HG02678 (cell line): ENCODE measurements around the gene RAB35.
A peak's percentile ranks its signal among the peaks of the same experiment; 100 is the strongest.

ENCODE experiments used
- ATAC-seq: cut with Tn5 transposase; IDR thresholded peaks from one replicate; pipeline ENCODE4 v1.9.1; 2021; ENCODE audit warnings: mild to moderate bottlenecking, moderate library complexity; ENCODE audit not compliant: unreplicated experiment

The RAB35 gene

DNA sequence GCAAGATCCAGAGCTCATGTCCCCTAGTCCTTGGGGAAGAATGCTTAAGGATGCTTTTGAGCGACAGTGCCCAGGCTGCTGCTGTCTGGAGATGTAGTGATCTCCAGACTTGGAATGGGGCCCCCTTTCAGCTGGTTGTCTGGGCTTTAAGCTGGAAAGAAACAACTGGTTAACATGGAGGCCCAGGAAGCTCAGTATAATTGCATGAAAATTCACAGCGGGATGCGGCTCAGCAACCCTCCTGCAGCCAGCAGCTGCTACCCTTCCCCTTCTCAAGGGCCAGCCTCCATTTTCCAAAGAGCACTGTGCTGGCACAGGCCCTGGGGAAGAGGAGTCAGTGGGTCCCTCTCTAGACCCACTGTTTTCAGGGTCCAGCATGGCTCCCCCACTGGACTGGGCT is 26.3 kb downstream of the RAB35 start:
- no peak for ATAC-seq

DNA sequence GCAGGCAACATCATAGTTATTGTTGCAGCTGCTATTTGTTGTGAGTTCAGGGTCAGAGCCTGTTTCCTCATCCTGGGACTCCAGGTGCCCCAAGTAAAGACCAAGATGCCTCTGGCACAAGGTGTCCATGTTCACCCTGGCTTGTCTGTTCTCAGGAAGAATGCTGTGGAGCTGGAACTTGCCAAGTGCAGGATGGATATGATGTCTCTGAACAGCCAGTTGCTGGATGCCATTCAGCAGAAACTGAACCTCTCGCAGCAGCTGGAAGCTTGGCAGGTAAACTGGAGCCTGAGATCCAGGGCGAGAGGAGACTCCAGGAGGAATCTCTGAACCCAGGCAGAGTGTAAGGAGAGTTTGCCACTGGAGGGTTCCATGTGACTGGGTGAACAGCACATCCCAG is 26.8 kb downstream of the RAB35 start:
- ATAC-seq = no peak

DNA sequence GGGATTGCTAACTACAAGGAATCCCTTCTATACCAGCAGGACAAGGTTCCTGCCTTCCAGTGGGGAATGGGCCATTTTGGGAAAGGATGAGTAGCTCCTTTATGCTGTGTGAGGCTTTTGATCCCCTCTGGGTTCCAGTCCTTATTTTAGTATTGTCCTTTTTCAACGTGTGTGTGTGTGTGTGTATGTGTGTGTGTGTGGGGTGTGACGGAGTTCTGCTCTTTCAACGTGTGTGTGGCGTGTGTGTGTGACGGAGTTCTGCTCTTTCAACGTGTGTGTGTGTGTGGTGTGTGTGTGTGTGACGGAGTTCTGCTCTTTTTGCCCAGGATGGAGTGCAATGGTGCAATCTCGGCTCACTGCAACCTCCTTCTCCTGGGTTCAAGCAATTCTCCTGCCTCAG is 27.4 kb downstream of the RAB35 start:
- no peak for ATAC-seq

DNA sequence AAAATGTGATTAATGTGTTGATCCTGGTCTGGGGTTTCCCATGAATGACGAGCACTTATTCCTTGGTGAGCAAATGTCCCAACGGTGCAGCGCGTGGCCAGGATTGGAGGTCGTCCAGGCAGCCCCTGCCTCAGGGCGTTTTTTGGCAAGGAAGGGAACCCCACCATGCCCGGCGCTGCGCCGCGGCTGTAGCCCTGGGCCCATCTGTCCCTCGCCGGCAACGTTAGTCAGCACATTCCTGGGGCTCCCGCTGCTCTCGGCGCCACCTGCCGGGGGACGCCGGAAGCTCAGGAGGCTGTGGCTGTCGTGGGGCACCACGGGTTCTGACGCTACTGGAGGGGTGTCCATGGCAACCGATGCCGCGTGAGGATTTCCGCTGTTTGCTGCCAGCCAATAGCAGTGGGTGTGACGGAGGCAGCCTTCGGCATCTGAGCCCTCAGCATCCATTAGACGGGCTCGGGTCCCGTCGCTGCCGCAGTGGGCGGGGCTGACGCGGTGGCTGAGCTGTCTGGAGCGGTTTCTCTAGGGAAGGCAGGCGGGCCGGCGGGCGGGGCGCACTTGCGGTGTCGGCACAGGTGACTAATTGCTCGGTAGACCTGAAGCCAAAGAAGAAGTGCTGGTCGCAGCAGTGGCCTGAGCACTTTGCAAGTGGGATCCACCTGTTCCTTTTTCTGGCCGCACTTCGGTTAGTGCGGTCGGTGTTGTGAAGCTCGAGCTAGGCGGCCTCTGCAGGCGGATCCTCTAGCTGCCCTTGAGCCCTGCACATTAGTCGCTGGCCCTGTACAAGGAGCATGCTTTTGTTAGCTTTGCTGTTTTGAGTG is 29.5 kb downstream of the RAB35 start:
- ATAC-seq = peak; percentile 98

DNA sequence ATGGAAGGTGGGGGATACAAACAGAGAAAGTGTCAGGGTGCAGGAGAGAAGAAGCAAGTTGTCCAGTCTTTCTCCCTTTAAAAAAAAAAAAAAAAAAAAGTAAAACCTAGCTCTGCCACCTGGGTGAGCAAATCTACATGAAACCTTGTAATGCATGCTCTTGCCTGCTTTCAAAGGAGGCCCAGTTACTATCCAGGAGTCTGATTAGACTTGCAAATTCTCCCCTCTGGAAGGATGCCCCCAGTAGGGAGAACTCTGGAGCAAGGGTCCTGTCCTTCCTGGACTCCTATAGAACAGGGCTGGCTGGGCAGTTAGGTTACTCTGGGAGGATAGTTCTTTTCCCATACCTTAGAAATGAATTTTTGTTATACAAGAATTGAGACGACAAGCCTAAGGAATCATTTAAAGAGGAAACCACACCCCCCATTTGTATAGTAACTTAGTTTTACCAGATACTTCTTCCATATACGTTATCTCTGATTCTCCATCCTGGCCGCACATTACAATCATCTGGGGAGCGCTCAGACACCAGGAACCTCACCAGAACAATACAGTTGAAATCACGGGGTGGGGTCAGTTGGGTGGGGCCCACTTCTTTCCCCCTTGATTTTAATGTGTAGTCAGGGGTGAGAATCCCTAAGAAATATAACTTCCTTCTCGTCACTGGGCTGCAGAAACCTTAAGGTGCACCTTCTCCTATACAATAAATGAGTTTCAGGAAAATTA is 30.5 kb downstream of the RAB35 start:
- no peak for ATAC-seq

DNA sequence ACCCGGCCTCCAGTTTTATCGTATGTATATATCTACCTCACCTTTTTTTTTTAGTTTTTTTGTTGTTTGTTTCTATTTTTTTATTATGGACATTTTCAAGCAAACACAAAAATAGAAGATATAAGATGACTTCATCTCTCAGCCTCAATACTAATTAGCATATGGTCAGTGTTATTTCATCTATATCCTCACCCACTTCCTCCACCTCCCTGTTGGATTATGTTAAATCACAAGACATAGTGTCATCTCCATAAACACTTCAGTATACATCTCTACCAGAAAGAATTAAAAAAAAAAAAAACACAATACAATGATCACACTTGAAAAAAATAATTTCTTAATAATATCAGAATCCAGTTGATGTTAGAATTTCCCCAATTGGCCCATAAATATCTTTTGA is 34.9 kb downstream of the RAB35 start:
- no peak for ATAC-seq

DNA sequence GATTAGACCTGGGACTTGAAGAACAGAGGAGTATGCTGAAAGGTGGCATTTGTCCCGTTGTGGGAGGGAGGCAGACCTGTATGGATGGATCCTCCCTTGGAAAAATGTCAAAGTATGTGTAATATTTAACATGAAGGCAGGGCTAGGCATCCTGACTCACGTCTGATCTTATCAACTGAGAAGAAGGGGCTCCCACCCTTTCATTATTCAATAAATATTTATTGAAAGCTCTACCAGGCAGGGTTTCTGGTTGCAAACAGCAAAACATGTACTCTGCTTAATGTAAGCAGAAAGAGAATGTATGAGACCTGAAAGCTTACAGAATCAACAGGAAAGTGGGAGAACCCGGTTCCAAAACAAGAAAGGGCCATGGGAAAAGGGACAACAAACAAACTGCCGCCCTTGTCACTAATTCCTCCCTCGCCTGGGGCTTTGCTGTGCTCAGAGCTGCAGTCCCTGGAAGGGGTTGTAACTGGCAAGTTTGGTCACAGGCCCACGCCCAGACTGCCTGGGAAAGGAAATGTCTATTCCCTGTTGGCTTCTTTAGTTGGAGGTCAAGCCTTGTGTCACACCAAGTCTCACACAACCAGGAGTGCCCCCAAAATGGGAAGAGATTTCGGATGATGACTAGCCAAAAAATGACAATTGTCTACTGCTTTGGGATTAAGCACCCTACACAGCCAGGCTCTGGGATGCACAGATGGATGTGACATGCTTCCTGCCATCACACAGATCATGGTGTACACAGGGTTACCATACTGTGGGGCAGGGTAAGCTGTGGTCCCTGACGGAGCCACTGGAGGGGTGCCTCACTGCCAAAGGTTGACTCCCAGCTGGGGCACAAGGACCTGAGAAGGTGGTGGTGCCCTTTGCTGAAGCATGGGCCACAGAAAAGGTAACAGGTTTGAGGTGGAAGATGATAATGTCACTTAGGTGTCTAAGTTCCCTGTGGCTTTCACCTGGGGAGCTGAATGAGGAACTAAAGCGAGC is 36.8 kb downstream of the RAB35 start:
- no peak for ATAC-seq

DNA sequence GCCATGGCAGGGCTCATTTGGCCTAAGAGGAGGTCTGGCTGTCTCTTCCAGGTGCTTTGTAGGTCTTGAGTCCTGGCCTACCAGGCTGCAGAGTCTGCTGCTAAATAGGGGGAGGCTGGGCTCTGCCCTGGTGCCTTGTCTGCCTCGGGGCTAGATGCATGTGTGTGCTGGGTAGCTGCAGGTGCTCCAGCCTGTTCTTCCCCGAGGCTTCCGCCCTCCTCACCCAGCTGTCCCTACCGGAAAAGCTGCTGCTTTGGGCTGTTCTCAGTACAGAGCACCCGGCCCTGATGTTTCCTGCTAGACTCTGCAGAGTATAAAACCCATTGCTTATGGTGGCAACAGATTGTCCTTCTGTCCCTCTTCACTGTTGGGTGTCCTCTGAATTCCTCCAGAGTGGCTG is 37.7 kb downstream of the RAB35 start:
- no peak for ATAC-seq

DNA sequence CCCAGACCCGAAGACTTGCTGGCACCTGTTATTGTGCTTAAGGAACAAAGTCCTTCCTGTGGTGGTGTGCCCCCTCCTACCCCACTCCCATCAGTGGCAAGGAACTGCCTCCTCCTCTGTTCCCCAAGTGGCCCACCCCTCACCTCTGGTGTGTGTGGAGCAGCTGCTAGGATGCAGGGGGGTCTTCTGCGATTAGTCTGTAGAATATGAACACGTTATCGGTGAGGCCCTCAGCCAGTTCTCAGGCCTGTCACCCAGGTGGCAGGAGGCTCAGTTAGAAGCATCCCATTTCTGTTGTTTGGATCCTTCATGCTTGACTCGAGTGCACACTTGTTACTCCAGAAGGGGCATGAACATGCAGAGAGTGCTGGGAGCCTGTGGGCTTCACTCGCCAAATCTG is 39.3 kb downstream of the RAB35 start:
- ATAC-seq = no peak

DNA sequence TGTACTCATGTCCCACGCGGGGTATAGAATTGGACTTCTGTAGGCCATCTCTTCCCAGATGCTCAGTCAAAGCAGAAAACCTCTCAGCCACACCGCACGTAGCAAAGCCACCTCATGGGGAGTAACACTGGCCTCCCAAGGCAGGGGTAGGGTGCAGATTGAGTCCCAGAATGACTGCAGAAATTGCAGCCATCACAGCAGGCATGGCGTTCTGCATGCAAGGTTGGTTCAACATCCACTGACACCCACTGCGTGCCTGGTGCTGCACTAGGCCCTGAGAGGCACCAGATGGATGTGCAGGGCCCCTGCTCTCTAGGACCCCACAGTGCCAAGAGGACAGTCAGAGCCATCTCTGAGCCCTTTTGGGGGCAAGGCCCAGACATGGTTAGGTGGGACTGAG is 39.9 kb downstream of the RAB35 start:
- ATAC-seq = no peak

DNA sequence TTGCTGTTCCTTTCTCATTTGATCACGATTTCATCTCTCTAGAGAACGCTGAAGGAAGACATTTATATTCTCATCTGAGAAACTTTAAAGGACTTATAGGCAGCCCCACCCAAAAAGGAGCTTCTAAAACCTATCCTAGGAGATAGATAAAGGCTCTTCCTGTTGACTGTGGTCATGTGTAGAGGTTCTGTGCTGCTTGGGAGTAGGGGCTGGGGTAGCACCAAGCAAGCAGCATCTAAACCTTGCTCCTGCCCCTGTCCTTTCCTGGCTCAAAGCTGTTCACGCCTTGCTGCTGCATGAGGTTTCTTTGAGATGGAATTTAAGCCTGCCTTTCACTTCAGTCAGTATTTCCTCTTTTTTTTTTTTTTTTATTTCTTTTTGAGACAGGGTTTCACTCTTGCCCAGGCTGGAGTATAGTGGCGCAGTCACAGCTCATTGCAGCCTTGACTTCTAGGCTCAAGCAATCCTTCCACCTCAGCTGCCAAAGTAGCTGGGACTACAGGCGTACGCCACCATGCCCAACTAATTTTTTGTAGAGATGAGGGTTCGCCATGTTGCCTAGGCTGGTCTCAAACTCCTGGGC is 41.4 kb downstream of the RAB35 start:
- ATAC-seq = no peak

DNA sequence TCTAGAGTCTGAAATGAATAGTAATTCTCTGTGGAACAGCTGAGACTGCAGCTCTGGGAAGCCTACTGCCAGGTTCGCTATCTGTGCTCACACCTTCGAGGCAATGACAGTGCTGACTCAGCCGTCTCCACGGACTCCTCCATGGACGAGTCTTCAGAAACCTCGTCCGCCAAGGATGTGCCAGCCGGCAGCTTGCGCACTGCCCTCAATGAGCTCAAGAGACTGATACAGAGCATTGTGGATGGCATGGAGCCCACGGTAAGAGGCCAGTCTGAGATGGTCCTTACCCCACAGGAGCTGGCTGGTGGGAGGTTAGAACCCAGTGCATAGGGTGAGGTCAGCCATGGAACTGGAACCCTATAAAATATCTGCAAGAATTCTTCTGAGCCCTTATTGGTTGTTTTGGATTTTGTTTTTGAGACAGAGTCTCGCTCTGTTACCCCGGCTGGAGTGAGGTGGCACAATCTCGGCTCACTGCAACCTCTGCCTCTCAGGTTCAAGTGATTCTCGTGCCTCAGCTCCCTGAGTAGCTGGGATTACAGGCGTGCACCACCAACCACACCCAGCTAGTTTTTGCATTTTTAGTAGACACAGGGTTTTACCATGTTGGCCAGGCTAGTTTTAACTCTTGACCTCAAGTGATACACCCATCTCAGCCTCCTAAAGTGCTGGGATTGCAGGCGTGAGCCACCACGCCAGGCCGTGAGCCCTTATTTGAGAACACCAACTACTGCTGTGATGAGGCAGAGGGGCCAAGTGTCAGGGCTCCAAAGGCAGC is 43.9 kb downstream of the RAB35 start:
- no peak for ATAC-seq

DNA sequence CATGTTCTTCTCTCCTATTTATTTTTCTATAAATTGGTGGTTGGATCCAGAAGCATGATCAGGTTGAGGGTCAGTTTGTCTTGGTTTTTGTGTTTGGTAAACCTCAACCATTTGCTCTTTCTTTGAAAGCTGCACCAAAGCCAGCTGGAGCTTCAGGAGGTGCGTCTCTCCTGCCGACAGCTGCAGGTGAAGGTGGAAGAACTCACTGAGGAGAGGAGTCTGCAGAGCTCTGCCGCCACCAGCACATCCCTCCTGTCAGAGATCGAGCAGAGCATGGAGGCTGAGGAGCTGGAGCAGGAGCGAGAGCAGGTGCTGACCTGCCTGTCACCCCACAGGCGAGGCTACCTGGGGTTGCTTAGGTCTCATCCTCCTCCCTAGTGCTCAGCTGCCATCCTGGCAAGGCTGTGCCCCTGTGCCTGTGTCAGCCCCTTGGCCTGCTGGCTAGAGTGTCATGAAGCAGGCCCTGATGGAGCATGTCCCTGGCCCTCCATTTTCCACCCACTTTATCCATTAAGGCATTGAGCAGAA is 45.0 kb downstream of the RAB35 start:
- no peak for ATAC-seq

DNA sequence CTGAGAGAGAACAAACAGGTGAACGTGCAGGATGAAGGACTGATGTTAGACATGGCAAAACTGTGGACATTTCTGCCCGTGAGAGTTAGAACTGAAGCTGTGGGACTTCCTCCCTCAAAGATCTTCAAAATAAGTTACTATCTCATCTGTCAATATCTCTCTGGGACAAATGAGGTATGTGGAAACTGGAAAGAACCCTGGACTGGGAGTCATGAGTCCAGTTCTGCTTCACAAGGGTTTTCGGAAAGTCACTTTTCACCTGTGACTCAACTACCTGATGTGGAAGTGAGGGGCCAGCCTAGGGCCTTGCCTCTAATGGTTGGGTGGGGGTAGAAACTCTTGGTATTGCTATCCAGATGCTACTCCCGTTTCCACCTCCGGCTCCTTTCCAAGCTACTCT is 47.3 kb downstream of the RAB35 start:
- no peak for ATAC-seq

DNA sequence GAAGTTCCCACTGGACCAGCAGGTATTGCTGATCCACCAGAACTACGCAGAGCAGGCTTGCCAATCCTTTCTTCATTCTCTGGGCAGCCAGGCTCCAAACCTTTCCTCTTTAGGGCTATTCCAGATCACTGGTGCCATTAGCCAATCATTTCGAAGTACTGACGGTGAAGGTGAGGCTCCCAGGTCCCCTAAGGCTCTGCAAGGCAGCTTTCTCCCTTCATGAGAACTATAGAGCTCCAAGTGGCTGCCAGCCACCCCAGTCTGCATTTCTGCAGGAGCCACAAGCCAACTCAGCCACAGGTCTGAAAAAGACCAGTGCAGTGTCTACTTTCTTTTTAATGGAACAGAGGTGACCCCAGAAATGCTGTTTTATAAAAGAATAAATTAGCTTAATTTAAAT is 48.7 kb downstream of the RAB35 start:
- ATAC-seq = no peak

DNA sequence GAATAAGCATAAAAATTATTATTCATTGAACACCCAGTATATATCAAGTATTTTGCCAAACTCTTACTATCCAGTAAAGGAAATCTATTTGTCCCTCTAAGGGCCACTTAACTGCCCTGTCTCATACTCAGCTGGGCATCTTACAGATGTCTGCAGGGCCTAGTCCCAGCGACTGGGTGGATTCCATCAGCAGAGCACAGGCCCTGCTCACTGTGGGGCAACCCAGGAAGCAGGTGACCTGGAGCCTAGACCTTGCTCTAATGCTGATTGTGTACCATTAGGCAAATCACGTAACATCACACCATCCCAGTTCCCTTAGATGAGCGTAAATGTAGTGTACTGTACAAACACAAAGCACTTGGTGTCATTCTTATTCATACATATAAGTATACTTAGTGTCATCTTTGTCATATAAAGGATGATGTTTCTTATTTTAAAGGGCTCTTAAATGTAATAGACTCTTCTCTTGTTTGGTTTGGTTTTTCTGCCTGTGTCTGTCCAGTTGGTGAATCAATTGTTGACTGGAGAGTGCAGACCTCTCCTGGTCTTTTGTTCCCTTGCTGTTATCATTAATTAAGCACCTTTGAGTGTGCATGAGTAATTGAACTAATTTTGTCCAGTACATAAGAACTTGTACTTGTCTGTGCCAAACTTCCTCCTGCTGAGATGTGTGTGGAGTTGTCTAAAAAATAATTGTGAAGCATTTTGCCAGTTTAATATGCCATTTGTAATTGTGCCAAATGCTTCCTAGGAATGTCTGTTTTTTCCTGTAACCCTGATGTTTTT is 49.3 kb downstream of the RAB35 start:
- ATAC-seq = no peak

DNA sequence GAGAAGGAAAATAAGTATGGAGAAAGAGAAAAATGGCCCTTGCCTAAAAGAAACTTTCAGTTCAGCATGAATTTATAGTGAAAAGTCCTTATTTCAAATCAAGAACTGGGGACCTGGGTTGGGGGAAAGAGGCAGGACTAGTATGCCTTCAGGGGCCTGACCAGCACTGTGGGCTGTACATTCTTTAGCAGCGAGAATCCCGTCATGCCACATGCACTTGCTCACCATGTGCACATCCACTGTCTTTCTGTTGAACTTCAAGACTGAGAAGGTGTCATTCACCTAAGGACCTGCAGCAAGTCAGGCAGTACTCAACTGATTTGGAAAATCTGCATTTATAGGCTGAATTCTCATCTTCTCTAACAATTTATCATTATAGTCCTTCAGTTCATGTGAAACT is 50.2 kb downstream of the RAB35 start:
- ATAC-seq = no peak

DNA sequence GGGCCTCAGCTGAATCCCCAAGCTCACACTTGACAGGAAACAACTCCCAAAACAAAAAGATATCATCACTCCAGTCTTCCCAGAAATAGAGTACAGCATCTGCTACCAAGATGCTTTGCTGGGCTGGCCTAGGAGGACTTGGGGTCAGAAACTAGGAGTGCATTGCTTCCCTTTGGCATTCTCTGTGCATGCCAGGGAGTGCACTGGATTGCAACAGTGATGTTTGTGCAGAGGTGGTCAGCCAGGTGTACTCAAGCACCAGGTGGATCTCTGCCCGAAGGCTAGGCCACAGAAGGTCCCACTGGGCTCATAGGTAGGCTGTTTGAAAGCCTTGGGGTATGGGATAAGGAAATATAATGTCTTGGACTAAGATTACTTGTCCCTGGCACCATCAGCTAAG is 51.1 kb downstream of the RAB35 start:
- ATAC-seq = no peak
